GM18526 (cell line): ENCODE results near the gene CHST9.

ENCODE experiments used
- POLR2A ChIP-seq: IDR thresholded peaks from 3 replicates; pipeline ENCODE4 v1.6.1; 2011; ENCODE audit not compliant: insufficient read length; ENCODE audit errors: extremely low read depth

Gene CHST9

GRCh38 chr18:27120246-27120645 is 64.9 kb downstream of the CHST9 start:
- no peak for TF ChIP-seq POLR2A

DNA sequence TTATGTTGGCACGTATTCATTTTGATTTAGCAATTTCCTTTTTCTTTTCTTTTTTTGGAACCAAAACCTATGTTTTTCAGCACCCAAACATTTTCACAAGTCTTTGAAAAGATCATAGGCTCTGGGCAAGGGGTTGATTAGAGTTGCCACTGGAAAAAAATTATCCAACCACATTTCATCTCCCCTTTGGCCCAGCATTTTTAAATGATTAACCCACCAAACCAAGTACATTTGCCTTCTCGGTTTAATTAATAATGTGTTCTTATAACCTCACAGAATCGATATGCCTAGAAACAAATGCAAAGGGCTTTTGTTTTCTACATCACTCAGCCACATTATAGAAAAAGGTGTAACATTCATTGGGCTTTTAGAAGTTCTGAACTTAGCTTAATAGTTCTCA is 66.1 kb downstream of the CHST9 start:
- TF ChIP-seq POLR2A = no peak

GRCh38 chr18:27114842-27115241 is 70.3 kb downstream of the CHST9 start:
- no peak for TF ChIP-seq POLR2A

DNA sequence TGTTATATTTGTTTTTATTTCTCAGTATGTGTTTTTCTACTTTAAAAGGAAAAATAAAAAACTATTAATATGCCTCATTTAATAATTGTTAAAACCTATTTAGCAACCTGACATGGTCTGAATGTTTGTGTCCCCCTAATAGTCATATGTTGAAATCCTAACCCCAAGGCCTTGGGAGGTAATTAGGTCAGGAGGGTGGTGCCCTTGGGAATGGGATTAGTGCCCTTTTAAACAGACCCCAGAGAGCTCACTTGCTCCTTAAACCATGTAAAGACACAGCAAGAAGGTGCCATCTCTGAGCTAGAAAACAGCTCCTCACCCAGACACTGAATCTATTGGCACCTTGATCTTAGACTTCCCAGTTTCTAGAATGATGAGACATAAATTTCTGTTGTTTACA is 71.8 kb downstream of the CHST9 start:
- TF ChIP-seq POLR2A = no peak

- TF ChIP-seq POLR2A = no peak
Observed at GRCh38 chr18:27110319-27110718, 74.8 kb downstream of the CHST9 start.

GRCh38 chr18:27109451-27109850 is 75.7 kb downstream of the CHST9 start:
- TF ChIP-seq POLR2A = no peak

DNA sequence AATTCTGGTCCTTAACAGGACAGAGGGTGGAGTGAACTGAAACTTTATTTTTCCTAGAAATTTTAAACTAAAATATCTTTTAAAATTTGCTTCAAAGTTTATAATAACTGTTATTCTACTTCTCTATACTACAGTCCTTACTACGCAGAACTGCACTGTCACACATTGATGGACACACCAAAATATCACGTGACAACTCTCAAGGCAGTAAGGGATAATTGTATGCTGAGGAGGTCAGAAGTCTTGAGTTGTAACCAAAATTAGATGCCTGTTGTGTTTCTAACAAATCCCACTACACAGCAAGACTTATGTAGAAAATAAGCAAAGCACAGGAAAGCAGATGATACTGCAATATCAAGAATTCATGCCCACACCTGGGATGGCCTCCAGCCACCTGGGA is 76.3 kb downstream of the CHST9 start:
- no peak for TF ChIP-seq POLR2A

- no peak for TF ChIP-seq POLR2A
Observed at GRCh38 chr18:27104743-27105142, 80.4 kb downstream of the CHST9 start.

DNA sequence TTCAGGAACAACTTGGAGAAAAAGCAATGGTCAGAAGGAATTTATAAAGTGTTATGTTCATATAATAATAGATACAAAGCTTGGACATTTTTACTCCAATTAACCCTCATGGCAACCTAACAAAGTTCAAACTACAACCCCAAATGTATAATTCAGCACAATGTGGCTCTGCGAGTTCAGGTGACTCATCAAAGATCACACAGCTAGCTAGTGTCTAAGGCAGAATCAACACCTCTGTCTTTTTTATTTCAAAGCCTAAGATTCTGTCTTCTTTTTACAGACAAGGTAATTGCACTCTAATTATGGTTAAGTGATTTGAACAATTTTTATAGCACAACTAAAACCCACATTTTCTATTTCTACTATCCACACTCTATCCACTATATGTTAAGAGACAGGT is 90.5 kb downstream of the CHST9 start:
- TF ChIP-seq POLR2A = no peak

GRCh38 chr18:27081701-27082100 is 103.4 kb downstream of the CHST9 start:
- no peak for TF ChIP-seq POLR2A

DNA sequence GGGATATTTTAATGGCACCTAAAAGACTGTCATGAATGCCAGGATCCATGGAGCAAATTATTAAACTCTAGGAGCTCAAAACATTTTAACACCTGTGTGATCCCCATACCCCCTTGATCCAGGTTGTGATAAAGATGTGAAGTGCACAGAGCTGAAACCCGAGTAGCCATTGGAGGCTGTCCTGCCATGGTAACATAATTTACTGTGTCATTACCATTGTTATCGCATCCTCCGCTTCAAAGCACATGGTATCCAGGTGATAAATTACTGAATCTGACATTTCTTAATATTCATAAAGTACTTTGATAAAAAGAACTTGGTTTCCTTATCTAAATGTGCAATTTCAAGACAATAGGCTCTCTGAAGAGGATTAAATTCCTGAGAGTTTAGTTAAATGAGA is 109.3 kb downstream of the CHST9 start:
- no peak for TF ChIP-seq POLR2A

DNA sequence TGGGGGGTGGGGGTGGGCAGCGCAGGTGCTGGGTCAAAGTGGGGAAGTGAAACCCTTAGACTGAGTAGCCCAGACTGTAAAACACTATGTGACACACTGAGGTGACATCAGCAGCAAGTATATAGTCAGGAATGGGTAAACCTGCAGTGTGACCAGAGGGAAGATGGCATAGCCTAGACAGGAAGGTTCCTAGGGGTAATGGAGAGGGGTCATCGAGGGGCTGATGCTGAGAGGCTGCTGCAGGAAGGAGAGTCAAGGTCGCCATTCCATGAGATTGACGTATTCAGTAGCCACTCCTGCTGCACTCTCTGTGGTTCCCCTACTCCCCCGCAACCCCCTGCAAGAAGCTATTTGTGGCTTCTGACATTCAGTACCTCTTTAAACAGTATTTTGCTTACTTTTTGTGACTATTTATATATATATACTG is 111.7 kb downstream of the CHST9 start:
- no peak for TF ChIP-seq POLR2A

DNA sequence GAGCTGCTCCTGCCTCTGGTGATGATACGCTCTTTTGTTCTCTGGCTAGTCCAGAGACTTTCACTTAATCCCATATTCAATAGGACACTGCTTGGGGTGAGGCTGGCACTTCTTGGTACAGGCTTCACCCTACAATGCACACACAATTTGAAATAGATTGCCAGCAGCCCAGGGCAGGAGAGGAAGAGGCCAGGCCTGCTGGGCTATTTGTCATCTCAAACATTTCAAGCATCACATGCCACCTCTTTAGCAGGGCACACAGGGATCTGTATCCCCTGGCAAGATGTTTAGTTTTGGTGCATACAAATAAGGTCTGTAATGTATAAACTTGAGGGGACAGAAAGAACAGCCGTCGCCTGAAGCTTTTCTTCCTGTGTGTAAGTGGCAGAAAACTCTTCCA is 120.4 kb downstream of the CHST9 start:
- TF ChIP-seq POLR2A = no peak

- no peak for TF ChIP-seq POLR2A
Observed at GRCh38 chr18:27062802-27063201, 122.3 kb downstream of the CHST9 start.

DNA sequence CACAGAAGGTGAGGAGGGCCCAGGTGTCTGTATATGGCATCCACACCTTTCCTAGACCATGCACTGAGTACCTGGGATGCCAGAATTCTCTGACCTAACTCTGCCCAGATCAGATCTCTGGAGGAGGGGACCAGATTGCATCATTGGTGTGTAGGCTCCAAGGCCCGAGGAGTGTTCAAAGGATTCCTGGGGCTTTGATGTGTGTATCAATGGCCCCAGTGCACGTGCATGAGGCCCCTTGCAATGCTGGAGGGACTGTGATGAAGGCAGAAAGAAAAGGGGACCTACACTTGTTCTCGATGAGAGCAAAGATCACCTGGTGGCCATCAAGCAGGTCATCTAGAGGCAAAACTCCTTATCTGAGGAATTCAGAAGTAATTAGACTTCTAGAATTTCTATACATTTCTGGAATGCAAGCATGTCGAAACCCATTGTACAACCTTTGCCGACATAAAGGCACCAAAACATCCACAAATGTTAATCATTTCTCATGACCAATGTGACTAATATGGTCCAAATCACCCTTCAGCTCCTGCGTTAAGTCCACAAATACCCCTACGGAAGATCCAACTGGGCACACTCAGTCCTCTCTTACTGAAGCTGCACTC is 123.5 kb downstream of the CHST9 start:
- no peak for TF ChIP-seq POLR2A

DNA sequence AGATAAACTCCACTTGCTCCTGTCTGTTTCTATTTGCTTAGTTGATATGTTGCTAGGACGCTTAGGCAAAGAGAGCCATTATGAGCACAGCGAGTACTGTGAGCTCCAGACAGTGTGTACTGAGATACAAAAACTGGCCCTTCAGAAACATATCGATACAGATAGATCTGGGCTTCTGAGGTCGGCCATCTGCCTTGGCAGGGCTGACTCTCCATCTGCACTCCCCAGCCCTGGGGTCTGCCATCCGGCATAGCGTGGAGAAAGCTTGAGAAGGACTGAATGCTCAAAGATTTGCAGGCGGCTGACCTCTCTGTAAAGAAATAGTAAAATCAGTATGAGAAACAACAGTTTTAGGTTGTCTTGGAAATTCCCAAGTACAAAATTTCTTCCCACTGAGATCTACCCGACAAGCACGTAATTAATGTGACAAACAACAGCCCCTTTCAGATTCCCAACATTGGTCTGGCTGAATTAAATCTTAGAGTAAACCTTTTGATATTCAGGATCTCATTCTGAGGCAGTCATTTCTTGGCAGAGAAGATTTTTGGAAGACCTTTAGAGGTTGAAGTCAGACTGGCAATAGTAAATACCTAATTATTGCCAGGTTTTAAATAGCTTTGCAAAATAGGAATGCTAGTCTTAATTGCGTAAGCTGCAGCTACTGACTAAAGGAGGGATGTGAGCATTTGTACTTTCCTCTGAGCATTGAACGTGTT is 127.4 kb downstream of the CHST9 start:
- TF ChIP-seq POLR2A = no peak

DNA sequence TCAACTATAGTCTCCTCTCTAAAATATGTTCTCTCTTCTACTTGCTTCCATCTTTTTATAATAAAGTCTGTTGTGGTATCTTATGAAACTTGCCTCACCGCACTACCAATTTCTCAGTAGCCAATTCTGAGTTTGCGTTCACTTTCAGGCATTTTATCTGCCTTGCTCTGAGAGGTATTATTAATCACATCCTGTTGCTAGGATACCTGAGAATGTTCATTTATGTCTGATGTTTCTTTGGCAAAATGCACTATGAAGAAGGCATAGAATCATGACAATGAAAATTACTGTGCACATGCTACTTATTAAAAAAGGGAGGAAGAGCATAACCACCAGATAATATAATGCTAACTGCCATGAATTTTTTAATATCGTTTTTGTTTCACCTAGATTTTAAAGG is 130.2 kb downstream of the CHST9 start:
- no peak for TF ChIP-seq POLR2A

- no peak for TF ChIP-seq POLR2A
Observed at GRCh38 chr18:27049969-27050368, 135.1 kb downstream of the CHST9 start.

- TF ChIP-seq POLR2A = no peak
Observed at GRCh38 chr18:27045342-27045741, 139.8 kb downstream of the CHST9 start.
